Measurements from ENCODE around the gene UNC5A.

The UNC5A gene

DNA sequence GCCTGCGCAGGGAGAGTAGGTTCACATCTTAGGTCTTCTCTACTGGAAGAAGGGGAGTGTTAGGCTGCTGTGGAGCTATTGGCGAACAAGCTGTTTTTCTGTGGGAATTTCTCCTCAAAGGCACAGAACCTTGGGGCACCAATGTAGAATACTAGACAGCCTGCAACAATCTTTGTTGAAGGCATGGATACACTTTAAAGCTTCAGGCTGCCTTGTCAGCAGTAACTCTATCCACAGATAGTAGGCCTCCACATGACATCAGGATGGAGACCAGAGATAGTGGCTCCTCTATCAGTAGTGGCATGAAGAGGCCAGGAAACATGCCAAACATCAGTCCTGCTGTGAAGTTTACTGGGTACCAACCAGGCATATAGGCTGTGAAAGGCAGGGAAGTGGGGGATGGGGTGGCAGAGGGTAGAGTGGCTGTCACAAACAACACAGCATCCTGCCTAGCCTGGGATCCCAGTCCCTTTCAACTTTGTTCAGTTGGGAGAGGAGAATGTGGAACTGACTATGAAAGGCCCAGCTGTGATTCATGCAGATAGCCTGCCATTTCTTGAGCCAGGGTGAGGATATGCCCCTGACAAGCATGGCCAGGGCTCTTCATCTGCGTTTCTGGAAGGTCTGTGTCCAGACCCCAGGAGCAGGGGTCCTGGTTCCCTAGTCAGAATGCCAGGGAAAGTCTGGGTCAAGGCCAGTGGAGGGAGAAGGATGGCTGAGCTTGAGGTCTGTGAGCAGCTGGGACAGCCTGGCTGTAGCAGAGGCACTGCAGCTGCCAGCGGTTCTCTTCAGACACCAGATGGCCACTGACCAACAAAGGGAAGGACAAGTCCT is 89.8 kb downstream of the UNC5A start:
- Histone ChIP-seq H3K4me3 (ENCODE audit: low read depth, low read length) (no peak overlapping the region), H3K27me3 (ENCODE audit: insufficient read depth, low read length) (no peaks in the 10 kb centered on the region), H2AFZ (ENCODE audit: insufficient read depth, low read length, poor library complexity) (no peak overlapping the region), H3K4me2 (ENCODE audit: low read length) (no peak overlapping the region), H4K91ac (ENCODE audit: low read depth, low read length) (no peak overlapping the region), H3K18ac (ENCODE audit: low read length) (no peak overlapping the region), H3K27ac (ENCODE audit: low read depth, low read length) (no peak overlapping the region), H4K8ac (ENCODE audit: low read depth, low read length) (no peak overlapping the region), H4K12ac (ENCODE audit: low read depth, low read length) (no peak overlapping the region), H3K4me1 (ENCODE audit: control insufficient read depth in 1 of 2, insufficient read depth in 2 of 2, low read length in 2 of 2) (no peaks in the 10 kb centered on the region), H3K9me3 (ENCODE audit: insufficient read depth, low read depth, low read length) (no peaks in the 10 kb centered on the region), H3K79me1 (ENCODE audit: low read length) (no peaks in the 10 kb centered on the region), H3K79me2 (ENCODE audit: control insufficient read depth, insufficient read depth, low read length, poor library complexity) (no peaks in the 10 kb centered on the region), H3K4ac (ENCODE audit: low read depth, low read length) (no peak overlapping the region), H2AK5ac (ENCODE audit: low read length) (no peak overlapping the region), H2BK5ac (ENCODE audit: low read depth, low read length, poor library complexity) (no peak overlapping the region), H3K9ac (ENCODE audit: low read length) (no peak overlapping the region), H3K23ac (ENCODE audit: low read length) (no peak overlapping the region), H2BK12ac (ENCODE audit: low read length) (no peak overlapping the region), H2BK120ac (ENCODE audit: insufficient read depth, low read length, poor library complexity) (no peak overlapping the region), H3K36me3 (ENCODE audit: control insufficient read depth in 1 of 2, insufficient read depth in 2 of 2, low read length in 2 of 2) (peaks cover 1 to 13% of the 10 kb centered on the region in 2 experiments), H3K14ac (ENCODE audit: low read length) (no peak overlapping the region)
- WGBS (ENCODE audit: extremely low coverage, insufficient coverage, insufficient read length): no CpG with 5 or more reads among the region's 4 CpGs
- DNase-seq: no peak

DNA sequence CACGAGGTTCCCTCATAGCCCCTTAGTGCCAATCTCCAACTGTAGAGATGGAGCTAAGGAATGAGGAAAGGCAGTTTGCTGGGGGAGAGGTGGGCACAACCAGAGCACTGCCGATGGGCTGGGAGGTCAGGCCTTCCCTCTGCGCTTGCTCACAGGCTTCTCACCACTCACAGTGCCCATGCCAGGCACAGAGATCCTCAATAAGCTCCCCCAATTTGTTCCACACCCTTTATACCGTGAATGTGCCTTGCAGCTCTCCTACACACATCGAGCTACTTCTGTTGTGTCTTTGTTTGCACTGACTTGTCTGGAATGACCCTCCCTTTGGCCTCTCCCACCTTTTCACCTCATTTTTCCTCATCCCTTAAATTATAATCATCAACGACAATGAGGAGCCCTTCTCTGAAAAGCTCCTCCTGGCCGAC is 90.4 kb downstream of the UNC5A start:
- Histone ChIP-seq H4K91ac (ENCODE audit: low read depth, low read length) (no peak overlapping the region), H3K23ac (ENCODE audit: low read length) (peak overlapping the region; percentile 20), H2AFZ (ENCODE audit: insufficient read depth, low read length, poor library complexity) (no peak overlapping the region), H2AK5ac (ENCODE audit: low read length) (no peak overlapping the region), H4K8ac (ENCODE audit: low read depth, low read length) (no peak overlapping the region), H2BK5ac (ENCODE audit: low read depth, low read length, poor library complexity) (no peak overlapping the region), H3K18ac (ENCODE audit: low read length) (no peak overlapping the region), H3K36me3 (ENCODE audit: control insufficient read depth in 1 of 2, insufficient read depth in 2 of 2, low read length in 2 of 2) (peaks cover 1 to 16% of the 10 kb centered on the region in 2 experiments), H3K4me1 (ENCODE audit: control insufficient read depth in 1 of 2, insufficient read depth in 2 of 2, low read length in 2 of 2) (no peaks in the 10 kb centered on the region), H3K4me3 (ENCODE audit: low read depth, low read length) (no peak overlapping the region), H3K9ac (ENCODE audit: low read length) (no peak overlapping the region), H3K79me2 (ENCODE audit: control insufficient read depth, insufficient read depth, low read length, poor library complexity) (no peaks in the 10 kb centered on the region), H3K14ac (ENCODE audit: low read length) (no peak overlapping the region), H2BK12ac (ENCODE audit: low read length) (no peak overlapping the region), H3K4ac (ENCODE audit: low read depth, low read length) (no peak overlapping the region), H3K79me1 (ENCODE audit: low read length) (no peaks in the 10 kb centered on the region), H3K9me3 (ENCODE audit: insufficient read depth, low read depth, low read length) (no peaks in the 10 kb centered on the region), H4K12ac (ENCODE audit: low read depth, low read length) (no peak overlapping the region), H2BK120ac (ENCODE audit: insufficient read depth, low read length, poor library complexity) (no peak overlapping the region), H3K4me2 (ENCODE audit: low read length) (no peak overlapping the region), H3K27me3 (ENCODE audit: insufficient read depth, low read length) (no peaks in the 10 kb centered on the region), H3K27ac (ENCODE audit: low read depth, low read length) (no peak overlapping the region)
- no peak for DNase-seq
- WGBS (ENCODE audit: extremely low coverage, insufficient coverage, insufficient read length): no CpG with 5 or more reads among the region's 7 CpGs

DNA sequence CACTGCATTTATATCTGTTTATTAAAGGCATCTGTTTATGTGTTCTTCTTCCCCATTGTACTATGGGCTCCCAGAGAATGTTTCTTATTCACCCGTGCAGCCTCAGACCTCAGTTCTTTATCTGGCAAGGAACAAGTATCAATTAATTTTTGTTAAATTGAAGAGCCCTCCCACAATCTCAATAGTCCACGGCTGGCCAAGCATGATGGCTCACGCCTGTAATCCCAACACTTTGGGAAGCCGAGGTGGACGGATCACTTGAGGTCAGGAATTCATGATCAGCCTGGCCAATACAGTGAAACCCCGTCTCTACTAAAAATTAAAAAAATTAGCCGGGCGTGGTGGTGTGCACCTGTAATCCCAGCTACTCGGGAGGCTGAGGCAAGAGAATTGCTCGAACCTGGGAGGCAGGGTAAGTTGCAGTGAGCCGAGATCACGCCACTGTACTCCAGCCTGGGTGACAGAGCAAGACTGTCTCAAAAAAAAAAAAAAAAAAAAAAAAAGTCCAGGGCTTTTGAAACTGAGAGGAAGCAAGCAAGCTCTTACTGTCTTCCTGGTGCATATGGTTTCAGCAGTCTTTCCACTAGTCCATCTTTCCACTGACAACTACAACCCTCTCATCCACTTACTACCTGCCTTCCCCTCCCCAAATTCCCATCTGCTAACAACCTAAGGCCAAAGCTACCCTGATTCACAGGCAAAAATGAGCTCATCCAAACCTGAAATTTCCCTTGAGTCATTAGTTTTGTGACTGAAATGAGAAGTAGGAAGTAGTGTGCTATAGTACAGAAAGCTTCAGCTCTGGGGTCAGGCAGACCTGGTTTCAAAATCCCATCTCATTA is 91.1 kb downstream of the UNC5A start:
- peak; percentile 22 to 44 for DNase-seq
- H3K23ac ChIP-seq (ENCODE audit: low read length): no peak overlapping the region
- H3K9me3 ChIP-seq (ENCODE audit: insufficient read depth, low read depth, low read length): no peaks in the 10 kb centered on the region
- H3K27ac ChIP-seq (ENCODE audit: low read depth, low read length): no peak overlapping the region
- H4K12ac ChIP-seq (ENCODE audit: low read depth, low read length): no peak overlapping the region
- no peak overlapping the region for H3K14ac ChIP-seq (ENCODE audit: low read length)
- H4K91ac ChIP-seq (ENCODE audit: low read depth, low read length): no peak overlapping the region
- no peak overlapping the region for H2AK5ac ChIP-seq (ENCODE audit: low read length)
- no peak overlapping the region for H2AFZ ChIP-seq (ENCODE audit: insufficient read depth, low read length, poor library complexity)
- no peak overlapping the region for H2BK5ac ChIP-seq (ENCODE audit: low read depth, low read length, poor library complexity)
- no peaks in the 10 kb centered on the region for H3K79me1 ChIP-seq (ENCODE audit: low read length)
- H2BK12ac ChIP-seq (ENCODE audit: low read length): no peak overlapping the region
- H3K4me2 ChIP-seq (ENCODE audit: low read length): no peak overlapping the region
- no CpG with 5 or more reads among the region's 12 CpGs for WGBS (ENCODE audit: extremely low coverage, insufficient coverage, insufficient read length)
- H3K18ac ChIP-seq (ENCODE audit: low read length): no peak overlapping the region
- H3K9ac ChIP-seq (ENCODE audit: low read length): no peak overlapping the region
- no peak overlapping the region for H3K4me3 ChIP-seq (ENCODE audit: low read depth, low read length)
- no peaks in the 10 kb centered on the region for H3K27me3 ChIP-seq (ENCODE audit: insufficient read depth, low read length)
- no peaks in the 10 kb centered on the region for H3K79me2 ChIP-seq (ENCODE audit: control insufficient read depth, insufficient read depth, low read length, poor library complexity)
- no peaks in the 10 kb centered on the region for H3K4me1 ChIP-seq (ENCODE audit: control insufficient read depth in 1 of 2, insufficient read depth in 2 of 2, low read length in 2 of 2)
- no peak overlapping the region for H4K8ac ChIP-seq (ENCODE audit: low read depth, low read length)
- H3K4ac ChIP-seq (ENCODE audit: low read depth, low read length): no peak overlapping the region
- peaks cover 3 to 22% of the 10 kb centered on the region in 2 experiments for H3K36me3 ChIP-seq (ENCODE audit: control insufficient read depth in 1 of 2, insufficient read depth in 2 of 2, low read length in 2 of 2)
- no peak overlapping the region for H2BK120ac ChIP-seq (ENCODE audit: insufficient read depth, low read length, poor library complexity)

DNA sequence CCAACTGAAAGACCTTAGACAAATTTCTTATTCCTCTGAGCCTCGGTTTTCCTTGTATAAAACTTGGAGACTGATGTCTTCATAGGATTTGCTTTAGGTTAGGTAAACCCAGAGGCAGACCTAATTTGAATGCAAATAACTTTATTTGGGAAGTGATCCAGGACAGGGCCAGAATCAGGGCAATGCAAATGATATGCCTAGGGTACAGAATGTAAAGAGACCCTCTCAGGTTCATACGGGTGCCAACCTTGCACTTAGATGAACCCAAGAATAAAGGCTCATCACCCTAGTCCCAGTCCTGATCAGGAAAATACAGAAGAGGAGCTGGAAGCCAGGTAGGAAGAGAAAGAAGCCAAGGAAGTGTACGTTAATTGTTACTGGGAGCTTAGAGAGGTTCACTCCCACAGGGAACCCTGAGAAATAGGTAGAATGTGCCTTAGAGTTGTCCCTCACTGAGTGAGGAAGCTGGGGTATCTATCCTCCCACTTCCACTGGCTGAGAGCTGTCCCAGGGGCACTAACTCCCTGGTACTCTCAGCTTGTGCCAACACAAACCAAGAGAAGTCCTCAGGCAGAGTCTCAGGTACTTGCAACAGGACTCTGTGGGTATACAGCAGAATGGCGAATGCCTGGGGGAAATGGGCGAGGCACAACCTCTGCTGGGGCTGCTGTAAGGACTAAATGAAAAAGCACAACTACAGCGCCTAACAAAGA is 91.9 kb downstream of the UNC5A start:
- no peak overlapping the region for H2AFZ ChIP-seq (ENCODE audit: insufficient read depth, low read length, poor library complexity)
- H3K4ac ChIP-seq (ENCODE audit: low read depth, low read length): no peak overlapping the region
- H3K14ac ChIP-seq (ENCODE audit: low read length): no peak overlapping the region
- H3K9me3 ChIP-seq (ENCODE audit: insufficient read depth, low read depth, low read length): no peaks in the 10 kb centered on the region
- H3K23ac ChIP-seq (ENCODE audit: low read length): no peak overlapping the region
- no peaks in the 10 kb centered on the region for H3K27me3 ChIP-seq (ENCODE audit: insufficient read depth, low read length)
- no peak overlapping the region for H3K27ac ChIP-seq (ENCODE audit: low read depth, low read length)
- no peak overlapping the region for H2BK5ac ChIP-seq (ENCODE audit: low read depth, low read length, poor library complexity)
- no peak overlapping the region for H2AK5ac ChIP-seq (ENCODE audit: low read length)
- no peak overlapping the region for H3K18ac ChIP-seq (ENCODE audit: low read length)
- H2BK12ac ChIP-seq (ENCODE audit: low read length): no peak overlapping the region
- no peak overlapping the region for H3K9ac ChIP-seq (ENCODE audit: low read length)
- H4K91ac ChIP-seq (ENCODE audit: low read depth, low read length): no peak overlapping the region
- no peak overlapping the region for H2BK120ac ChIP-seq (ENCODE audit: insufficient read depth, low read length, poor library complexity)
- no CpG with 5 or more reads among the region's 6 CpGs for WGBS (ENCODE audit: extremely low coverage, insufficient coverage, insufficient read length)
- no peak overlapping the region for H3K4me3 ChIP-seq (ENCODE audit: low read depth, low read length)
- no peaks in the 10 kb centered on the region for H3K4me1 ChIP-seq (ENCODE audit: control insufficient read depth in 1 of 2, insufficient read depth in 2 of 2, low read length in 2 of 2)
- no peak for DNase-seq
- H4K12ac ChIP-seq (ENCODE audit: low read depth, low read length): no peak overlapping the region
- no peak overlapping the region for H4K8ac ChIP-seq (ENCODE audit: low read depth, low read length)
- H3K79me1 ChIP-seq (ENCODE audit: low read length): no peaks in the 10 kb centered on the region
- peaks cover 5 to 28% of the 10 kb centered on the region in 2 experiments for H3K36me3 ChIP-seq (ENCODE audit: control insufficient read depth in 1 of 2, insufficient read depth in 2 of 2, low read length in 2 of 2)
- no peaks in the 10 kb centered on the region for H3K79me2 ChIP-seq (ENCODE audit: control insufficient read depth, insufficient read depth, low read length, poor library complexity)
- no peak overlapping the region for H3K4me2 ChIP-seq (ENCODE audit: low read length)

Measured in trophoblast cell (in vitro differentiated cells and primary cell).